ENCODE data around the gene MATN1. TPM values are rescaled to one million over a fixed set of nuclear protein-coding genes. Genes with fewer than 3 reads are reported as not detected.

Gene MATN1
- total and polyA plus RNA-seq, 2 of the 4 experiments (the other 2 are of a cell fraction): 0.27 TPM; not detected in 1

GRCh38 chr1:30735124-30735523 is 11.7 kb upstream of the MATN1 start:
- Histone ChIP-seq H3K18ac (ENCODE audit: low read depth, low read length) (no peak overlapping the region), H3K9ac (ENCODE audit: low read depth, low read length) (no peak overlapping the region), H2BK120ac (ENCODE audit: low read depth, low read length) (no peak overlapping the region), H3K36me3 (ENCODE audit: control insufficient read depth, insufficient read depth, low read length) (no peaks in the 10 kb centered on the region), H3K4me1 (ENCODE audit: control insufficient read depth, insufficient read depth, low read length) (no peaks in the 10 kb centered on the region), H4K91ac (ENCODE audit: insufficient read depth, low read depth, low read length) (no peak overlapping the region), H4K5ac (ENCODE audit: low read depth, low read length) (no peak overlapping the region), H3K9me1 (ENCODE audit: insufficient read depth, low read length) (no peaks in the 10 kb centered on the region), H3K27me3 (ENCODE audit: control insufficient read depth, insufficient read depth, low read length) (peaks cover 37% of the 10 kb centered on the region), H3K4me3 (ENCODE audit: insufficient read depth, low read depth, low read length) (no peak overlapping the region), H3K23ac (ENCODE audit: low read depth, low read length) (no peak overlapping the region), H2AK5ac (ENCODE audit: low read depth, low read length) (no peak overlapping the region), H2AFZ (replicated peaks; ENCODE audit: low read length, poor library complexity) (no peak overlapping the region), H3K27ac (ENCODE audit: insufficient read depth, low read length) (no peak overlapping the region), H3K4me2 (ENCODE audit: low read depth, low read length) (no peak overlapping the region), H3K9me3 (ENCODE audit: control insufficient read depth, insufficient read depth, low read length) (peaks cover 7% of the 10 kb centered on the region), H3K56ac (ENCODE audit: extremely low read depth, insufficient read depth, low read length) (no peak overlapping the region), H2AK9ac (replicated peaks; ENCODE audit: low read depth, low read length, poor library complexity) (no peak overlapping the region), H4K20me1 (ENCODE audit: insufficient read depth, low read length) (no peaks in the 10 kb centered on the region), H2BK20ac (ENCODE audit: low read depth, low read length) (no peak overlapping the region), H3K14ac (replicated peaks; ENCODE audit: low read depth, low read length) (no peak overlapping the region), H2BK15ac (ENCODE audit: low read depth, low read length) (no peak overlapping the region), H2BK5ac (ENCODE audit: low read depth, low read length, poor library complexity, severe bottlenecking) (no peak overlapping the region), H3K4ac (ENCODE audit: low read depth, low read length) (no peak overlapping the region), H4K8ac (ENCODE audit: low read depth in 2 of 2, low read length in 2 of 2) (no peak overlapping the region), H3K79me1 (ENCODE audit: low read depth in 1 of 2, low read length in 2 of 2) (no peaks in the 10 kb centered on the region)
- in situ Hi-C loops (cut with MboI; ENCODE audit: low sequenced_read_pairs) (no loop called here), intact Hi-C loops (cut with micrococcal nuclease) (no loop called here), dilution Hi-C loops (cut with HindIII; ENCODE audit: low sequenced_read_pairs, unreplicated experiment) (no loop called here)
- ChIA-PET POLR2A (ENCODE audit: unreplicated experiment) (no interaction called here), CTCF (no interaction called here)
- no TSS peak for BruUV-seq (replicated peaks)
- WGBS, 2 experiments (ENCODE audit: extremely low coverage in 2 of 2, insufficient read length in 1 of 2): 72% methylated on average over 4 of the region's 6 CpGs; no CpG with 5 or more reads in 1 of the 2 experiments
- no peak for ATAC-seq (ENCODE audit: low read depth)
- DNase-seq: no peak
- no peak for TF ChIP-seq BHLHE40 (IDR thresholded peaks at IDR 0.05; ENCODE audit: low read depth, low read length)
- TF ChIP-seq, protein P1, sequence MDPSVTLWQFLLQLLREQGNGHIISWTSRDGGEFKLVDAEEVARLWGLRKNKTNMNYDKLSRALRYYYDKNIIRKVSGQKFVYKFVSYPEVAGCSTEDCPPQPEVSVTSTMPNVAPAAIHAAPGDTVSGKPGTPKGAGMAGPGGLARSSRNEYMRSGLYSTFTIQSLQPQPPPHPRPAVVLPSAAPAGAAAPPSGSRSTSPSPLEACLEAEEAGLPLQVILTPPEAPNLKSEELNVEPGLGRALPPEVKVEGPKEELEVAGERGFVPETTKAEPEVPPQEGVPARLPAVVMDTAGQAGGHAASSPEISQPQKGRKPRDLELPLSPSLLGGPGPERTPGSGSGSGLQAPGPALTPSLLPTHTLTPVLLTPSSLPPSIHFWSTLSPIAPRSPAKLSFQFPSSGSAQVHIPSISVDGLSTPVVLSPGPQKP (IDR thresholded peaks at IDR 0.05; ENCODE audit: borderline replicate concordance, low read depth, low read length): no peak
- TF ChIP-seq RFX5 (IDR thresholded peaks at IDR 0.05; ENCODE audit: low read depth, low read length): no peak
- no peak for TF ChIP-seq FOS (IDR thresholded peaks at IDR 0.05; ENCODE audit: low read depth, low read length)

Measured in IMR-90 (cell line).